A549 (cell line): Measurements from ENCODE around the gene FAM204A.

Experiments
- CBX8 ChIP-seq: fragments of 200-600 bp; sonication (generic); IDR thresholded peaks from 2 replicates; pipeline ENCODE4 v1.6.1; 2016
- EP300 ChIP-seq, 2 experiments: fragments of >200 bp; sonication (Bioruptor Twin); formaldehyde crosslinking; IDR thresholded peaks; 2 replicates in 1 of 2; 3 replicates in 1 of 2; pipeline ENCODE4 v1.6.1; 2016 to 2017
- HOXB5 ChIP-seq: fragments of 250-450 bp; sonication (Bioruptor Pico); IDR thresholded peaks from 2 replicates; pipeline ENCODE4 v1.5.0; 2020; ENCODE audit warnings: mild to moderate bottlenecking, moderate library complexity
- MYC ChIP-seq: IDR thresholded peaks from 2 replicates; pipeline ENCODE4 v1.6.1; 2012; ENCODE audit warnings: mild to moderate bottlenecking, inconsistent platforms, low read length, improper control_type of control experiment, borderline replicate concordance
- PBX3 ChIP-seq: IDR thresholded peaks from 2 replicates; pipeline ENCODE4 v1.6.1; 2012
- PHF8 ChIP-seq: fragments of 200-600 bp; sonication (generic); IDR thresholded peaks from 2 replicates; pipeline ENCODE4 v1.6.1; 2016; ENCODE audit warnings: low read depth, mild to moderate bottlenecking, antibody characterized with exemption, moderate library complexity, borderline replicate concordance
- POLR2A ChIP-seq: IDR thresholded peaks from 2 replicates; pipeline ENCODE4 v1.6.1; 2012; ENCODE audit warnings: mild to moderate bottlenecking, low read length
- RAD21 ChIP-seq, 2 experiments: fragments of >200 bp in 1 of 2; sonication (Bioruptor Twin) in 1 of 2; formaldehyde crosslinking in 1 of 2; IDR thresholded peaks in 1 of 2; conservative IDR thresholded peaks in 1 of 2; 2 replicates in 1 of 2; 3 replicates in 1 of 2; pipeline ENCODE4 v1.6.1; 2012 to 2018; ENCODE audit warnings: inconsistent platforms in 1 of 2
- RCOR1 ChIP-seq: fragments of 150-350 bp; IDR thresholded peaks from 2 replicates; pipeline ENCODE4 v1.6.1; 2014; ENCODE audit warnings: antibody characterized with exemption, low read length, low read depth
- RNF2 ChIP-seq: fragments of 200-600 bp; sonication (generic); IDR thresholded peaks from 2 replicates; pipeline ENCODE4 v1.6.1; 2016; ENCODE audit warnings: low read depth, mild to moderate bottlenecking, antibody characterized with exemption, moderate library complexity, borderline replicate concordance
- TF ChIP-seq, protein P1 (sequence below): fragments of 150-350 bp; IDR thresholded peaks from 2 replicates; pipeline ENCODE4 v1.6.1; 2014; ENCODE audit warnings: low read depth, mild to moderate bottlenecking, low read length
- TF ChIP-seq, protein P2 (sequence below): fragments of >200 bp; sonication (Bioruptor Twin); formaldehyde crosslinking; IDR thresholded peaks from 3 replicates; pipeline ENCODE4 v1.5.1; 2016

DNA sequence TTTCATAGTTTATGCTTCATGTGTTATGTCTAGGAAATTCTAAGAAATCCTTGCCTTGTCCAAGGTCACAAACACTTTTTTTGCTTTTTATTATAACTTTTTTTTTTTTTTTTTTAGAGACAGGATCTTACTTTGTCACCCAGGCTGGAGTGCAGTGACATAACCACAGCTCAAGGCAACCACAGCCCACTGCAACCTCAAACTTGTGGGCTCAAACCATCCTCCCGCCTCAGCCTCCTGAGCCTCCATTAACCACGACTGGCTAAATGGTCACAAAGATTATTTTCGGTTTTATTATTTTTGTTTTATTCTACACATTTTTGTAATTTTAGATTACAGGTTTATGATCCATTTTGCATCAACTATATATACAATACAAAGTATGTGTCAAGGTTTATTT lies 7.1 kb upstream of the FAM204A start:
- TF ChIP-seq POLR2A (no peak), RCOR1 (no peak), EP300 (IDR thresholded peaks at IDR 0.05) (no peak), RAD21 (conservative IDR thresholded peaks at IDR 0.05 in 1 of 2, IDR thresholded peaks at IDR 0.05 in 1 of 2) (no peak), MYC (no peak), HOXB5 (CRISPR knock-in tag) (no peak), RNF2 (no peak), PBX3 (no peak), PHF8 (no peak), CBX8 (no peak)
- TF ChIP-seq, protein P1, sequence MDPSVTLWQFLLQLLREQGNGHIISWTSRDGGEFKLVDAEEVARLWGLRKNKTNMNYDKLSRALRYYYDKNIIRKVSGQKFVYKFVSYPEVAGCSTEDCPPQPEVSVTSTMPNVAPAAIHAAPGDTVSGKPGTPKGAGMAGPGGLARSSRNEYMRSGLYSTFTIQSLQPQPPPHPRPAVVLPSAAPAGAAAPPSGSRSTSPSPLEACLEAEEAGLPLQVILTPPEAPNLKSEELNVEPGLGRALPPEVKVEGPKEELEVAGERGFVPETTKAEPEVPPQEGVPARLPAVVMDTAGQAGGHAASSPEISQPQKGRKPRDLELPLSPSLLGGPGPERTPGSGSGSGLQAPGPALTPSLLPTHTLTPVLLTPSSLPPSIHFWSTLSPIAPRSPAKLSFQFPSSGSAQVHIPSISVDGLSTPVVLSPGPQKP, result no peak
- TF ChIP-seq, protein P2, sequence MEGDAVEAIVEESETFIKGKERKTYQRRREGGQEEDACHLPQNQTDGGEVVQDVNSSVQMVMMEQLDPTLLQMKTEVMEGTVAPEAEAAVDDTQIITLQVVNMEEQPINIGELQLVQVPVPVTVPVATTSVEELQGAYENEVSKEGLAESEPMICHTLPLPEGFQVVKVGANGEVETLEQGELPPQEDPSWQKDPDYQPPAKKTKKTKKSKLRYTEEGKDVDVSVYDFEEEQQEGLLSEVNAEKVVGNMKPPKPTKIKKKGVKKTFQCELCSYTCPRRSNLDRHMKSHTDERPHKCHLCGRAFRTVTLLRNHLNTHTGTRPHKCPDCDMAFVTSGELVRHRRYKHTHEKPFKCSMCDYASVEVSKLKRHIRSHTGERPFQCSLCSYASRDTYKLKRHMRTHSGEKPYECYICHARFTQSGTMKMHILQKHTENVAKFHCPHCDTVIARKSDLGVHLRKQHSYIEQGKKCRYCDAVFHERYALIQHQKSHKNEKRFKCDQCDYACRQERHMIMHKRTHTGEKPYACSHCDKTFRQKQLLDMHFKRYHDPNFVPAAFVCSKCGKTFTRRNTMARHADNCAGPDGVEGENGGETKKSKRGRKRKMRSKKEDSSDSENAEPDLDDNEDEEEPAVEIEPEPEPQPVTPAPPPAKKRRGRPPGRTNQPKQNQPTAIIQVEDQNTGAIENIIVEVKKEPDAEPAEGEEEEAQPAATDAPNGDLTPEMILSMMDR, result no peak
